ENCODE results near the gene CLEC3B.

Gene CLEC3B

DNA sequence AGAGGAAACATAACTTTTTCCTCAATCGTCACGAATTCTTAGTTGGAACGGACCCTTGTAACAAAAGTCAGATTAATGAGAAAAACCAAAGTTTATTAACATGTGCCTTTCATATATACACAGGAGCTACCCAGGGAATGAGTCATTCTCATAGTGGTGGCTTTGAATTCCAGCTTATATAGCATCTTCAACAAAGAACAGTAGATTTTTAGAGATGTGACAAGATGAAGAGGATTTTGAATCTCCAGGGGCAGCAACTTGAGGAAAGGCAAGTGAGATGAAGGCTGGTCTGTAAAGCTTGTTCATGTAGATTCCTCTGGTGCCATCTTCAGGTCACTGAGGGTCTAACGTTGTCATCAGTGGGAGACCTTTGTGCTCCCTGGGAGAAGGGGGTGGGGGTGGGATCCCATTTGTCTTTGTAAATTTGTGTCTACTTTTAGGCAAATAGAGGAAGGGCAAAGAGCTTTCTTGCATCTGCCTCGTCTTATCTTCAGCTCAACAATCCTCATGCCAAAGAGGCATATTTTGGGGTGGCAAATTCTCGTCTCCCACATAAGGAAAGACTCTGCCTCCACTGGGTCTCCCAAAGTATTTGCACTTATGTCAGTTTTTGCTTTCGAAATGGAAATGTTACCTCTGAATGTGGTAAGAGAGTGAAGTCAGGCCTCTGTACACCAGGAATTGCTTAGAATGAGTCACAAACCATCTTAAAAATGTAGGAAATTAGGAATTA, 29.5 kb downstream of the CLEC3B start:
- Histone ChIP-seq H3K9me3 (ENCODE audit: control insufficient read depth, insufficient read depth, low read depth, low read length) (no peaks in the 10 kb centered on the region), H3K4me1 (ENCODE audit: control insufficient read depth, insufficient read depth, low read length) (no peaks in the 10 kb centered on the region), H3K27ac (ENCODE audit: extremely low read depth, low read depth, low read length) (no peak overlapping the region), H3K4me3 (ENCODE audit: low read depth, low read length) (no peak overlapping the region), H3K36me3 (ENCODE audit: control insufficient read depth in 2 of 2, insufficient read depth in 1 of 2, low read length in 2 of 2) (no peaks in the 10 kb centered on the region)
- TF ChIP-seq ZSCAN30 (tag by site-specific recombination; IDR thresholded peaks at IDR 0.05) (no peak), ZNF521 (tag by site-specific recombination; IDR thresholded peaks at IDR 0.05) (no peak), ZNF19 (tag by site-specific recombination; IDR thresholded peaks at IDR 0.05; ENCODE audit: low read depth) (no peak), ZNF518A (tag by site-specific recombination; conservative IDR thresholded peaks at IDR 0.05; ENCODE audit: low read depth) (no peak), GLIS1 (tag by site-specific recombination; IDR thresholded peaks at IDR 0.05) (no peak), ZNF777 (tag by site-specific recombination; IDR thresholded peaks at IDR 0.05; ENCODE audit: borderline replicate concordance) (no peak), ZNF510 (tag by site-specific recombination; IDR thresholded peaks at IDR 0.05; ENCODE audit: insufficient replicate concordance) (no peak), ZSCAN5A (tag by site-specific recombination; IDR thresholded peaks at IDR 0.05) (no peak), AEBP2 (tag by site-specific recombination; IDR thresholded peaks at IDR 0.05; ENCODE audit: borderline replicate concordance) (no peak), GLI4 (tag by site-specific recombination; IDR thresholded peaks at IDR 0.05) (no peak), ZNF549 (tag by site-specific recombination; IDR thresholded peaks at IDR 0.05) (no peak), ZNF24 (tag by site-specific recombination; IDR thresholded peaks at IDR 0.05) (no peak), YY1 (tag by site-specific recombination; IDR thresholded peaks at IDR 0.05) (no peak), ZNF112 (tag by site-specific recombination; IDR thresholded peaks at IDR 0.05) (no peak), ZIC2 (tag by site-specific recombination; IDR thresholded peaks at IDR 0.05) (no peak)
- TF ChIP-seq, protein P1, sequence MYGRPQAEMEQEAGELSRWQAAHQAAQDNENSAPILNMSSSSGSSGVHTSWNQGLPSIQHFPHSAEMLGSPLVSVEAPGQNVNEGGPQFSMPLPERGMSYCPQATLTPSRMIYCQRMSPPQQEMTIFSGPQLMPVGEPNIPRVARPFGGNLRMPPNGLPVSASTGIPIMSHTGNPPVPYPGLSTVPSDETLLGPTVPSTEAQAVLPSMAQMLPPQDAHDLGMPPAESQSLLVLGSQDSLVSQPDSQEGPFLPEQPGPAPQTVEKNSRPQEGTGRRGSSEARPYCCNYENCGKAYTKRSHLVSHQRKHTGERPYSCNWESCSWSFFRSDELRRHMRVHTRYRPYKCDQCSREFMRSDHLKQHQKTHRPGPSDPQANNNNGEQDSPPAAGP (tag by site-specific recombination; IDR thresholded peaks at IDR 0.05), result no peak
- TF ChIP-seq, protein P2, sequence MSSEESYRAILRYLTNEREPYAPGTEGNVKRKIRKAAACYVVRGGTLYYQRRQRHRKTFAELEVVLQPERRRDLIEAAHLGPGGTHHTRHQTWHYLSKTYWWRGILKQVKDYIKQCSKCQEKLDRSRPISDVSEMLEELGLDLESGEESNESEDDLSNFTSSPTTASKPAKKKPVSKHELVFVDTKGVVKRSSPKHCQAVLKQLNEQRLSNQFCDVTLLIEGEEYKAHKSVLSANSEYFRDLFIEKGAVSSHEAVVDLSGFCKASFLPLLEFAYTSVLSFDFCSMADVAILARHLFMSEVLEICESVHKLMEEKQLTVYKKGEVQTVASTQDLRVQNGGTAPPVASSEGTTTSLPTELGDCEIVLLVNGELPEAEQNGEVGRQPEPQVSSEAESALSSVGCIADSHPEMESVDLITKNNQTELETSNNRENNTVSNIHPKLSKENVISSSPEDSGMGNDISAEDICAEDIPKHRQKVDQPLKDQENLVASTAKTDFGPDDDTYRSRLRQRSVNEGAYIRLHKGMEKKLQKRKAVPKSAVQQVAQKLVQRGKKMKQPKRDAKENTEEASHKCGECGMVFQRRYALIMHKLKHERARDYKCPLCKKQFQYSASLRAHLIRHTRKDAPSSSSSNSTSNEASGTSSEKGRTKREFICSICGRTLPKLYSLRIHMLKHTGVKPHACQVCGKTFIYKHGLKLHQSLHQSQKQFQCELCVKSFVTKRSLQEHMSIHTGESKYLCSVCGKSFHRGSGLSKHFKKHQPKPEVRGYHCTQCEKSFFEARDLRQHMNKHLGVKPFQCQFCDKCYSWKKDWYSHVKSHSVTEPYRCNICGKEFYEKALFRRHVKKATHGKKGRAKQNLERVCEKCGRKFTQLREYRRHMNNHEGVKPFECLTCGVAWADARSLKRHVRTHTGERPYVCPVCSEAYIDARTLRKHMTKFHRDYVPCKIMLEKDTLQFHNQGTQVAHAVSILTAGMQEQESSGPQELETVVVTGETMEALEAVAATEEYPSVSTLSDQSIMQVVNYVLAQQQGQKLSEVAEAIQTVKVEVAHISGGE (tag by site-specific recombination; conservative IDR thresholded peaks at IDR 0.05; ENCODE audit: low read depth), result no peak
- TF ChIP-seq, protein P3, sequence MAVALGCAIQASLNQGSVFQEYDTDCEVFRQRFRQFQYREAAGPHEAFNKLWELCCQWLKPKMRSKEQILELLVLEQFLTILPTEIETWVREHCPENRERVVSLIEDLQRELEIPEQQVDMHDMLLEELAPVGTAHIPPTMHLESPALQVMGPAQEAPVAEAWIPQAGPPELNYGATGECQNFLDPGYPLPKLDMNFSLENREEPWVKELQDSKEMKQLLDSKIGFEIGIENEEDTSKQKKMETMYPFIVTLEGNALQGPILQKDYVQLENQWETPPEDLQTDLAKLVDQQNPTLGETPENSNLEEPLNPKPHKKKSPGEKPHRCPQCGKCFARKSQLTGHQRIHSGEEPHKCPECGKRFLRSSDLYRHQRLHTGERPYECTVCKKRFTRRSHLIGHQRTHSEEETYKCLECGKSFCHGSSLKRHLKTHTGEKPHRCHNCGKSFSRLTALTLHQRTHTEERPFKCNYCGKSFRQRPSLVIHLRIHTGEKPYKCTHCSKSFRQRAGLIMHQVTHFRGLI (tag by site-specific recombination; IDR thresholded peaks at IDR 0.05), result no peak
- TF ChIP-seq, protein P4, sequence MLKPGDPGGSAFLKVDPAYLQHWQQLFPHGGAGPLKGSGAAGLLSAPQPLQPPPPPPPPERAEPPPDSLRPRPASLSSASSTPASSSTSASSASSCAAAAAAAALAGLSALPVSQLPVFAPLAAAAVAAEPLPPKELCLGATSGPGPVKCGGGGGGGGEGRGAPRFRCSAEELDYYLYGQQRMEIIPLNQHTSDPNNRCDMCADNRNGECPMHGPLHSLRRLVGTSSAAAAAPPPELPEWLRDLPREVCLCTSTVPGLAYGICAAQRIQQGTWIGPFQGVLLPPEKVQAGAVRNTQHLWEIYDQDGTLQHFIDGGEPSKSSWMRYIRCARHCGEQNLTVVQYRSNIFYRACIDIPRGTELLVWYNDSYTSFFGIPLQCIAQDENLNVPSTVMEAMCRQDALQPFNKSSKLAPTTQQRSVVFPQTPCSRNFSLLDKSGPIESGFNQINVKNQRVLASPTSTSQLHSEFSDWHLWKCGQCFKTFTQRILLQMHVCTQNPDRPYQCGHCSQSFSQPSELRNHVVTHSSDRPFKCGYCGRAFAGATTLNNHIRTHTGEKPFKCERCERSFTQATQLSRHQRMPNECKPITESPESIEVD (tag by site-specific recombination; IDR thresholded peaks at IDR 0.05), result no peak
- ChIA-PET POLR2A (interaction anchor here (0.9 kb wide), 1 partner anchor 13 kb away, joined by 4 read pairs; no protein-coding TSS in a partner anchor), CTCF (interaction anchor here (0.6 to 3.7 kb wide), 11 partner anchors 8 to 571 kb away, joined by 3 to 26 read pairs (median 3); no protein-coding TSS in a partner anchor)
